Astrocyte (in vitro differentiated cells and primary cell): ENCODE results near the gene BCAS1. TPM values are rescaled to one million over a fixed set of nuclear protein-coding genes. Genes with fewer than 3 reads are reported as not detected.

Experiments
- DNase-seq: peaks from one replicate; pipeline ENCODE4 v3.0.0-alpha.2; 2010; ENCODE audit warnings: low read depth
- FAIRE-seq: peaks from 2 replicates; lab custom pipeline; 2011; peaks lifted over from hg19 to GRCh38; lab: Jason Lieb, UNC
- H2AFZ ChIP-seq: 2 replicates; pipeline ENCODE4 v1.6.0; 2012; ENCODE audit warnings: low read depth, low read length, inconsistent platforms
- H3K27ac ChIP-seq: 2 replicates; pipeline ENCODE4 v1.5.1; 2011; ENCODE audit warnings: low read depth, low read length, inconsistent platforms
- H3K27me3 ChIP-seq: 2 replicates; pipeline ENCODE4 v1.6.0; 2011; ENCODE audit warnings: low read length, inconsistent platforms; ENCODE audit not compliant: insufficient read depth
- H3K36me3 ChIP-seq: 2 replicates; pipeline ENCODE4 v1.5.1; 2011; ENCODE audit warnings: low read length, inconsistent platforms; ENCODE audit not compliant: insufficient read depth
- H3K4me1 ChIP-seq: 2 replicates; pipeline ENCODE4 v1.5.1; 2011; ENCODE audit warnings: low read length, inconsistent platforms; ENCODE audit not compliant: insufficient read depth
- H3K4me2 ChIP-seq: 2 replicates; pipeline ENCODE4 v1.6.0; 2012; ENCODE audit warnings: low read length, inconsistent platforms
- H3K4me3 ChIP-seq: 2 replicates; pipeline ENCODE4 v1.5.1; 2011; ENCODE audit warnings: low read depth, mild to moderate bottlenecking, low read length, inconsistent platforms; ENCODE audit not compliant: insufficient read depth
- H3K79me2 ChIP-seq: 2 replicates; pipeline ENCODE4 v1.6.0; 2012; ENCODE audit warnings: mild to moderate bottlenecking, low read length, inconsistent platforms; ENCODE audit not compliant: insufficient read depth
- H3K9ac ChIP-seq: 2 replicates; pipeline ENCODE4 v1.6.0; 2012; ENCODE audit warnings: mild to moderate bottlenecking, low read length, inconsistent platforms
- H3K9me3 ChIP-seq: 2 replicates; pipeline ENCODE4 v1.5.1; 2012; ENCODE audit warnings: low read depth, mild to moderate bottlenecking, low read length, inconsistent platforms; ENCODE audit not compliant: insufficient read depth
- H4K20me1 ChIP-seq: 2 replicates; pipeline ENCODE4 v1.6.0; 2012; ENCODE audit warnings: low read length, inconsistent platforms; ENCODE audit not compliant: insufficient read depth
- H3K27ac Mint-ChIP-seq: one replicate; pipeline ENCODE4 v1.8.0; 2021; ENCODE audit warnings: mild to moderate bottlenecking, mixed read lengths; ENCODE audit not compliant: unreplicated experiment
- H3K27me3 Mint-ChIP-seq: one replicate; pipeline ENCODE4 v1.8.0; 2021; ENCODE audit warnings: low read depth, mixed read lengths; ENCODE audit not compliant: unreplicated experiment
- H3K36me3 Mint-ChIP-seq: one replicate; pipeline ENCODE4 v1.8.0; 2021; ENCODE audit warnings: low read depth, mixed read lengths; ENCODE audit not compliant: unreplicated experiment
- H3K4me1 Mint-ChIP-seq: one replicate; pipeline ENCODE4 v1.8.0; 2021; ENCODE audit warnings: low read depth, mixed read lengths; ENCODE audit not compliant: unreplicated experiment
- H3K4me3 Mint-ChIP-seq: one replicate; pipeline ENCODE4 v1.8.0; 2021; ENCODE audit warnings: mild to moderate bottlenecking, moderate library complexity, mixed read lengths; ENCODE audit not compliant: unreplicated experiment
- H3K9me3 Mint-ChIP-seq: one replicate; pipeline ENCODE4 v1.8.0; 2021; ENCODE audit warnings: mild to moderate bottlenecking, mixed read lengths; ENCODE audit not compliant: unreplicated experiment
- CTCF ChIP-seq: IDR thresholded peaks from 2 replicates; pipeline ENCODE4 v1.5.1; 2011; ENCODE audit warnings: low read depth, mild to moderate bottlenecking, inconsistent platforms, low read length, moderate library complexity; ENCODE audit not compliant: insufficient read depth
- EZH2 ChIP-seq: IDR thresholded peaks from 2 replicates; pipeline ENCODE4 v1.6.1; 2012; ENCODE audit warnings: mild to moderate bottlenecking, low read length, inconsistent platforms; ENCODE audit not compliant: insufficient read depth
- total RNA-seq: library from RNA; stranded (reverse); gene quantifications from 2 replicates; pipeline ENCODE4 v1.2.1, GENCODE V29; 2021

BCAS1 gene
- total RNA-seq, 1 donor from 2014 or later = not detected

GRCh38 chr20:54000914-54001313 is 69.5 kb downstream of the BCAS1 start:
- DNase-seq = no peak
- no peak overlapping the region for H3K27ac Mint-ChIP-seq

DNA sequence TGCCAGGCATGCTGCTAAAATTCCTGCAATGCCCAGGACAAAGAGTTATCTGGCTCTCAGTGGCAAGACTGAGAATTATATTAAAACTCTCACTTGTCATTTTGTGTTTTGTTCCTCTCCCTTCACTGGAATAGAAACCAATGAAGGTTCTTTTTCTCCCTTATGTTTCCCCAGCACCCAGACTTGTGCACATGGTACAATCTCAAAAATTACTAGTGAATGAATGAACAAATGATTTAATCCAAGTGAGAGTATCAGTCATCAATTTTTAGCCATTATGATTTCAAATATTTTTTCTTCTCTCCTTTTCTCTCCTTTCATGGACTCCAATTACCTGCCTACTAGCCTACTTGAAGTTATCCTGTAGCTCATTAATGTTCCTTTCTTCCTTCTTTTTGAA is 70.1 kb downstream of the BCAS1 start:
- H3K79me2 ChIP-seq = no peaks in the 10 kb centered on the region
- no peak for DNase-seq
- H3K27ac ChIP-seq = no peak overlapping the region
- no peak overlapping the region for H3K4me3 ChIP-seq
- no peaks in the 10 kb centered on the region for H3K4me1 ChIP-seq
- H3K27me3 Mint-ChIP-seq = peaks cover 2% of the 10 kb centered on the region
- no peaks in the 10 kb centered on the region for H3K36me3 ChIP-seq
- H3K27ac Mint-ChIP-seq = no peak overlapping the region
- peaks cover 9% of the 10 kb centered on the region for H3K9me3 Mint-ChIP-seq
- FAIRE-seq = no peak
- no peak overlapping the region for H2AFZ ChIP-seq
- H3K27me3 ChIP-seq = no peaks in the 10 kb centered on the region
- no peak overlapping the region for H3K4me2 ChIP-seq
- H3K4me3 Mint-ChIP-seq = no peak overlapping the region
- H4K20me1 ChIP-seq = no peaks in the 10 kb centered on the region
- no peaks in the 10 kb centered on the region for H3K36me3 Mint-ChIP-seq
- H3K9me3 ChIP-seq = no peaks in the 10 kb centered on the region
- no peak overlapping the region for H3K9ac ChIP-seq
- TF ChIP-seq CTCF (no peak), EZH2 (no peak)
- peaks cover 9% of the 10 kb centered on the region for H3K4me1 Mint-ChIP-seq

More at GRCh38 chr20:54000914-54001313, 69.5 kb downstream of the BCAS1 start:
- no peak for FAIRE-seq
- H3K9ac ChIP-seq = no peak overlapping the region
- H3K27me3 ChIP-seq = no peaks in the 10 kb centered on the region
- no peaks in the 10 kb centered on the region for H3K9me3 ChIP-seq
- H3K27me3 Mint-ChIP-seq = peaks cover 4% of the 10 kb centered on the region
- H3K4me1 ChIP-seq = no peaks in the 10 kb centered on the region
- H2AFZ ChIP-seq = no peak overlapping the region
- TF ChIP-seq EZH2 (no peak), CTCF (no peak)
- no peaks in the 10 kb centered on the region for H3K36me3 ChIP-seq
- H3K4me2 ChIP-seq = no peak overlapping the region
- H3K9me3 Mint-ChIP-seq = peaks cover 9% of the 10 kb centered on the region
- no peak overlapping the region for H3K27ac ChIP-seq
- H3K4me3 ChIP-seq = no peak overlapping the region
- H3K4me1 Mint-ChIP-seq = peaks cover 8% of the 10 kb centered on the region
- H4K20me1 ChIP-seq = no peaks in the 10 kb centered on the region
- H3K4me3 Mint-ChIP-seq = no peak overlapping the region
- H3K79me2 ChIP-seq = no peaks in the 10 kb centered on the region
- H3K36me3 Mint-ChIP-seq = no peaks in the 10 kb centered on the region

DNA sequence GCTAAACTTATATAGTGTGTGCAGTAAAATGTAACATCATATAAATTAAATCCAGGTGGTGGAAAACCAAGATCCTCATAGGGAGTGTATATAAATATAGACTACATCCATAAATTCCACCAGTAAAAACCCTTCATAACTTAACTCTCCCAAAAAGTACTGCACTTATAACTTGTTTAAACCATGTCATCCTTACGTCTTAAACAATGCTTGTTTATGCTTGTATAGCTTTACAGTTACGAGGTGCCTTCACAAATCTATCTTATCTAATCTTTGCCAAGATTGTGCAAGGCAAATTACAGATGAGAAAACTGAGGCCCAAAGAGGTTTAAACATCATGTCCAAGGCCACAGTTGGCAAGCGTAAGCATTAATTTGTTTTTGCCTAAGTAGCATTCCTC is 71.3 kb downstream of the BCAS1 start:
- peaks cover 9% of the 10 kb centered on the region for H3K4me1 Mint-ChIP-seq
- Histone ChIP-seq H3K9me3 (no peaks in the 10 kb centered on the region), H3K36me3 (no peaks in the 10 kb centered on the region)

More for the DNA sequence above, 71.3 kb downstream of the BCAS1 start:
- H3K4me3 ChIP-seq = no peak overlapping the region
- Mint-ChIP-seq H3K4me3 (no peak overlapping the region), H3K27me3 (no peaks in the 10 kb centered on the region), H3K9me3 (peaks cover 9% of the 10 kb centered on the region), H3K36me3 (no peaks in the 10 kb centered on the region), H3K27ac (no peak overlapping the region)
- H3K9ac ChIP-seq = no peak overlapping the region
- H3K27ac ChIP-seq = no peak overlapping the region
- no peaks in the 10 kb centered on the region for H3K27me3 ChIP-seq
- no peak overlapping the region for H2AFZ ChIP-seq
- DNase-seq (no peak), FAIRE-seq (no peak)
- H3K4me2 ChIP-seq = no peak overlapping the region
- no peaks in the 10 kb centered on the region for H4K20me1 ChIP-seq
- no peaks in the 10 kb centered on the region for H3K4me1 ChIP-seq
- no peak for TF ChIP-seq CTCF
- TF ChIP-seq EZH2 = no peak
- no peaks in the 10 kb centered on the region for H3K79me2 ChIP-seq
